ENCODE results near the gene PPP2R3C.

- TF ChIP-seq EZH2 (IDR thresholded peaks at IDR 0.05; ENCODE audit: insufficient read depth, poor library complexity, severe bottlenecking) (no peak), EZH2phosphoT487 (IDR thresholded peaks at IDR 0.05; ENCODE audit: insufficient read depth, low read depth) (no peak)
Observed at GRCh38 chr14:35144029-35144428, 22.2 kb upstream of the PPP2R3C start.
